ENCODE data around the gene WHRN.

The WHRN gene

GRCh38 chr9:114423181-114423580, 82.1 kb downstream of the WHRN start:
- no peak for DNase-seq (ENCODE audit: low read depth)
- no peak for TF ChIP-seq POLR2A (IDR thresholded peaks at IDR 0.05; ENCODE audit: extremely low read depth, insufficient read length)
- no peak for TF ChIP-seq MAX (IDR thresholded peaks at IDR 0.05; ENCODE audit: low read depth, low read length)
- no peak for TF ChIP-seq MYC (IDR thresholded peaks at IDR 0.05; ENCODE audit: low read depth, low read length)
- no peak for TF ChIP-seq CTCF (IDR thresholded peaks at IDR 0.05; ENCODE audit: low read depth, low read length)
- H3K4me3 ChIP-seq (ENCODE audit: low read depth, low read length), result no peak overlapping the region

- TF ChIP-seq CTCF (IDR thresholded peaks at IDR 0.05; ENCODE audit: low read depth, low read length) (no peak), POLR2A (IDR thresholded peaks at IDR 0.05; ENCODE audit: extremely low read depth, insufficient read length) (no peak), MAX (IDR thresholded peaks at IDR 0.05; ENCODE audit: low read depth, low read length) (no peak), MYC (IDR thresholded peaks at IDR 0.05; ENCODE audit: low read depth, low read length) (no peak)
- no peak overlapping the region for H3K4me3 ChIP-seq (ENCODE audit: low read depth, low read length)
- DNase-seq (ENCODE audit: low read depth), result no peak
Observed at GRCh38 chr9:114421147-114421546, 84.1 kb downstream of the WHRN start.

GRCh38 chr9:114419796-114420195, 85.5 kb downstream of the WHRN start:
- DNase-seq (ENCODE audit: low read depth), result no peak
- no peak overlapping the region for H3K4me3 ChIP-seq (ENCODE audit: low read depth, low read length)
- no peak for TF ChIP-seq MYC (IDR thresholded peaks at IDR 0.05; ENCODE audit: low read depth, low read length)

- H3K4me3 ChIP-seq (ENCODE audit: low read depth, low read length), result no peak overlapping the region
- TF ChIP-seq MAX (IDR thresholded peaks at IDR 0.05; ENCODE audit: low read depth, low read length) (no peak), POLR2A (IDR thresholded peaks at IDR 0.05; ENCODE audit: extremely low read depth, insufficient read length) (no peak), MYC (IDR thresholded peaks at IDR 0.05; ENCODE audit: low read depth, low read length) (no peak), CTCF (IDR thresholded peaks at IDR 0.05; ENCODE audit: low read depth, low read length) (no peak)
- no peak for DNase-seq (ENCODE audit: low read depth)
Observed at GRCh38 chr9:114418053-114418452, 87.2 kb downstream of the WHRN start.

GRCh38 chr9:114417511-114417910, 87.8 kb downstream of the WHRN start:
- no peak overlapping the region for H3K4me3 ChIP-seq (ENCODE audit: low read depth, low read length)
- DNase-seq (ENCODE audit: low read depth), result no peak
- no peak for TF ChIP-seq MAX (IDR thresholded peaks at IDR 0.05; ENCODE audit: low read depth, low read length)
- no peak for TF ChIP-seq MYC (IDR thresholded peaks at IDR 0.05; ENCODE audit: low read depth, low read length)

GRCh38 chr9:114416906-114417305, 88.4 kb downstream of the WHRN start:
- DNase-seq (ENCODE audit: low read depth), result no peak
- no peak overlapping the region for H3K4me3 ChIP-seq (ENCODE audit: low read depth, low read length)
- TF ChIP-seq CTCF (IDR thresholded peaks at IDR 0.05; ENCODE audit: low read depth, low read length) (no peak), POLR2A (IDR thresholded peaks at IDR 0.05; ENCODE audit: extremely low read depth, insufficient read length) (no peak), MAX (IDR thresholded peaks at IDR 0.05; ENCODE audit: low read depth, low read length) (no peak), MYC (IDR thresholded peaks at IDR 0.05; ENCODE audit: low read depth, low read length) (no peak)

- TF ChIP-seq MYC (IDR thresholded peaks at IDR 0.05; ENCODE audit: low read depth, low read length), result no peak
- no peak for TF ChIP-seq CTCF (IDR thresholded peaks at IDR 0.05; ENCODE audit: low read depth, low read length)
- TF ChIP-seq MAX (IDR thresholded peaks at IDR 0.05; ENCODE audit: low read depth, low read length), result no peak
- TF ChIP-seq POLR2A (IDR thresholded peaks at IDR 0.05; ENCODE audit: extremely low read depth, insufficient read length), result no peak
- DNase-seq (ENCODE audit: low read depth), result no peak
- H3K4me3 ChIP-seq (ENCODE audit: low read depth, low read length), result no peak overlapping the region
Observed at GRCh38 chr9:114416290-114416689, 89.0 kb downstream of the WHRN start.

All from NB4 (cell line).